ENCODE results near the gene TAS1R2.
A peak's percentile ranks its signal among the peaks of the same experiment; 100 is the strongest.
"Not testable (repeated sequence)": the region's sequence is repeated elsewhere in the genome, so short reads cannot be mapped to it uniquely, and the experiment has no call there.

Gene TAS1R2

DNA sequence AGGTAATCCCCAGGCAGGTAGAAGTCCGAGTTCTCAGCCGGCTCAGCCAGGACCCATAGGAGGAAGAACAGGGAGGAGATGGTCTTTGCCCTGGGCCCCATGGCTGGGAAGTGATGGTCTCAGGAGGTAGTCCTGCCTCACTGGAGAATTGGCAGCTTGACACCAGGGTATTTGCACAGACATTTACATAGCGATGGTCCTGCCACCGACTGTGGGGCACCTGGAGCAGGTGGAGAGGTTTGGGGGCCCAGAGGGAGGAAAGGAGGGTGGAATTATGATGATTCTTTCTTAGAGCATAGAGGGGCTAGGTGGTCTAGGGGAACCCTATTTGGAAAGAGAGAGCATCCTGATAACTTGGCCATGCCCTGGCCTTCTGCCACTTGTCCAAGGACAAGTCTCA, at the start of gene TAS1R2:
Gene TAS1R2 (minus strand): TSS at position 101 of the 400 bp plus-strand sequence. CDS start 0 bp downstream, at position 101.
- DNase-seq (ENCODE audit: low spot score): no peak

DNA sequence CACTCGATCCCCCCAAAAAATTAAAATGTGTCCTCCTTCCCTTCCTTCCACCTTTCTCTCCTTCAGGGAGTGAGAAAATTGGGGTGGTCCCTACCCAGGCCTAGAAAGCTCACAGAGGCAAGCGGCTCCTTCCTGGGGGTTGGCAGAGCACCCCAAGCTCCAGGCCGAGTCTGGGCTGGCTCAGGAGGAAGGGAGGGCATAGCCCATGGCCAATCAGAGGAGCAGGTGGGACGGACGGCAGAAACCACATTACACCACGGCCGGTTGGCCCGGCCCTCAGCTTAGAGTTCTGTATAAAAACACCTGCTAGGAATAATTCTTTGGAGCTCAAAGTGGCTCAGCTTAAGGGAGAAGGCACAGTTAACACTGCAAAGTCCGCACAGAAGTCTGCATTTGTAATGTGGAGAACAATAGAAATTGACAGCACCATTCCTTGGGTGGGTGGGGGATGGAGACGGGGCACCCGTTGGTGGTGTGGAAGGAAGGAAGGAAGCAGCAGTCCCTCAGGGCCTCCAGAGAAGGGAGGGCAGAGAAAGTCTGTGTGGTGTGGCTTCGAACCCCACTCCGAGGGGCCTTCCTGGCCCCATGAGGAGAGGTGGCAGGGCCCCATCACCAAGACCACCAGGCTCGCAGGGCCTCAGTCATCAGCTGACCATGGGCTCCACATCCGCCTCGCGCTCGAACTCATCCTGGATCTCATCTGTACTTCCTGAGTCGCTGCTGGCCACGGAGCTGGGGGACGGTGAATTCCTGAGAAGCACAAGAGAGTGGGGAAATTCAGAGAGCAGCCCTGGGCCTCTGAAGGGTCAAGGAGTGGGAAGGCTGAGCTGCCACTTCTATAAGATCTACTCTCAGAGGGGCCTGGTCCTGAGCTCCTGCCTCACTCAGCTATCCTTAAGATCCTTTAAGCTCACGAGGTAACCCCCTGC, 48.7 kb upstream of the TAS1R2 start:
- no peak for DNase-seq (ENCODE audit: low spot score)

DNA sequence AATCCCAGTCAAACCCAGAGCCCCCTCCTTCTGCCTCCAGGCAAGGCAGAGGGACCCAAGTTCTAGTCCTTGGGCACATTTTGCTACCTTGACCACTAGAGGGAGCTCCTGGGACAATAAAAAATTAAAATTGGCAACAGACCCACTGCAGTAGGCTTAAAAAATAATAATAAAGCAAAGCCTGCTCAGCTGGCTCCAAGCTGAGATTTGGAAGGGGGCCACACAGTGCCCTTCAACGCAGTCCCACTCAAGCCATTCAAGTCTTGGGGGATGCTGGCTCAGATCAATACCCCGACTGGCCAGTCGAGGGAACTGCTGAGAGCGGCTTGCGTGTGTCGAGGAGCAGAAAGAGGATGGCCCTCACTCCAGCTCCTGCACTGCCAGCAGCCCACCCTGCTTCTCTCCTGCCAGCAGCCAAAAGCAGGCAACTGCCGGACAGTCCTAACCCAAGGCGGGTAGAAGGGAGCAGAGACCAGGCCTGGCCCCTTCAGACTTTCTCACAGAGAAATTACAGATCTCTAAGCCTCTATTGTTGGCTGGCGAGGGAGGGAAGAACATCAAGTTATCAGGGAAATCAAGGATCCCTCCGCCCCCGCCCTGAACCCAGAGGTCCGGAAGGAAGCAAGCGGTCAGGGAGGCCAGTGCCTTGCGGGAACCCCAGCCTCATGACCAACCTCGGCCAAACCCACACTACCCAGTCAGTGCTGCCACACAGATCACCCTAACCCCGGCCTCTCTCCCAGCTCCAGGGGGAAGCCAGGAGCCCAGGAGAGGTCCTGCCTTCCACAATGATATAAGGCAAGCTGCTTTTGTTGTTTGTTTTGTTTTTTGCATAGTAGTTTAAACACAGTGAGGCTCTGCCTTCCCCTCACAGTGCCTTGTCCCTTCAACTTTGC, 47.8 kb upstream of the TAS1R2 start:
- DNase-seq (ENCODE audit: low spot score): no peak

DNA sequence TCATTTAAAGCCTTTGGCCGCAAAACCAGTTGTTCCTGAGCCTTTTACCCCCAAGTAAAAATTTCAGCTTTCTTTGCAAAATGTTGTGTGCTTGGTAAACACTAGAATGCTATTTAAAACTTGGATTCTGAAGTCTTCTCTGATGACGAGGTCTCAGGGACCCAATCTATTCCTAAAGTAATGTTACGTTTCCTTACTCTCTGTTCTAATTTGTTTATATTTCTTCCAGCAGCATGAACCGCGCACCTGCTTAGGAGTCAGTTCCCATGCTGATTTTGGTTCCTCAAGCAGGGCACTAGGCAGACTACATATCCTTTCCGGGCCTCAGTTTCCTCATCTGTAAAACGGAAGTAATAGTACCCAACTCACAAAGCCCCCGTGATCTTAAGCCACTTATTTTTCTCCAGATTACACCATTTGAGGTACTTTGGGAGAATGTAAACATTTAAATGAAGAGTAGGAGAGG, 43.9 kb upstream of the TAS1R2 start:
- no peak for DNase-seq (ENCODE audit: low spot score)

DNA sequence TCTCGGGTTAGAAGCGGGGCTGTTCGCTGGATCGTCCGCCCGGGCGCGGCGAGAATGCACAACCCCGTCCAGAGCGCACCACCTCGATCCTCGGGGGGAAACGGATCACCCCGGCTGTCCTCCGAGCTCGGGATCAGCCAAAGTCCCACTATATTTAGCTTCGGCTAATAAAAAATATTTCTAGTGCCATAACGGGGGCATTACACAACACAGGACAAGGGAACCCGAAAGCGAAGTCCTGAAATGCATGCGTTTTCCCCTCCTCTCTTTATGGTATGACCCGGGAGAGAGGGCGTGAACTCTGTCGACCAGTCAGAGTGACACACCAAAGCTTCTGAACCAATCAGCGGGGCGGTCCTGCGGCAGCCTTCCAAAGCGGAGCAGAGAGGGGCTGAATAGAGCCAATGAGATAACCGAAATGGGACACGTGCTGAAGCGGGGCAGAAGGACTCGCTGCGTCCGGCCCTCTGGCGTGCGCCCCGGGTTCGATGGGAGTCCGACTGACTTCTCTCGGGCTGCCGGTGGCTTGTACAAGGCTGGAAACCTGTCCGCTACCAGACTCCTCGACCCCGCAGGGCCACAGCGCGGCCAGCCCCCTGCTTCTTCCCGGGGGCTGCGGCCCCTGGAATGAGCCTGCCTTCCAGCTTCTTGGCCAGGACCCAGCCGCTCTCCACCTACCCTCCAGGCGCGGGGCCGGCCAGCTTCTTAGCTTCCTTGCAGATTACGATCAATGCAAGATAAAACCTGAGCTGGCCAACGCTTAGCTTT, 43.2 kb upstream of the TAS1R2 start, which contains the start of gene ALDH4A1:
Gene ALDH4A1 (minus strand): TSS at position 33 of the 768 bp plus-strand sequence. CDS start 32 bp downstream, at position 1.
- peak; percentile 99 for DNase-seq (ENCODE audit: low spot score)

DNA sequence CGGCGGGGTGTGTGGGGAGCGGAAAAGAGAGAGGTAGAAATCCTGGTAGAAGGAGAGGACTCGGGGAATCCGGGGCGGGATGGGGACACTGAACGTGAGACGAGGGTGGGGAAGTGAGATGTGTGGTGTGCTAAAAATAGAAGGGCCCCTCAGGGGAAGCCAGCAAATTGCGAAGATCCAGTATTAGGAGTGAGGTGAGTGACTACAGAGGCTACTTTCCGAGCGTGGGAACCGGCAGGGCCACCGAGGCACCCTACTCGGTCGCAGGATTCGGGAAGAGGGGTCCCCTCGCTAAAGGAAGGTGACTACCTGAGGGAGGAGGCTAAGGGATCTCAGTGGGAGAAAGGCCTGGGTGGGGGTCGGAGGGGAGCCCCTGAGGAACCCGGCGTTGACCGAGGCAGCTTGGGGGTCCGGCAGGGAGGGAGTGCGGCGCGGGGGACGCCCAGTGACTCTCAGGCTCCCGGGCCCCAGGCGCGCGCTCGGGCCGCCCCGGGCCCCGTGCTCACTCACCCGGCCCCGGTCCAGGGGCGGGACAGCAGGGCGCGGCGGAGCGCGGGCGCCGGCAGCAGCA, 42.6 kb upstream of the TAS1R2 start:
- no peak for DNase-seq (ENCODE audit: low spot score)

DNA sequence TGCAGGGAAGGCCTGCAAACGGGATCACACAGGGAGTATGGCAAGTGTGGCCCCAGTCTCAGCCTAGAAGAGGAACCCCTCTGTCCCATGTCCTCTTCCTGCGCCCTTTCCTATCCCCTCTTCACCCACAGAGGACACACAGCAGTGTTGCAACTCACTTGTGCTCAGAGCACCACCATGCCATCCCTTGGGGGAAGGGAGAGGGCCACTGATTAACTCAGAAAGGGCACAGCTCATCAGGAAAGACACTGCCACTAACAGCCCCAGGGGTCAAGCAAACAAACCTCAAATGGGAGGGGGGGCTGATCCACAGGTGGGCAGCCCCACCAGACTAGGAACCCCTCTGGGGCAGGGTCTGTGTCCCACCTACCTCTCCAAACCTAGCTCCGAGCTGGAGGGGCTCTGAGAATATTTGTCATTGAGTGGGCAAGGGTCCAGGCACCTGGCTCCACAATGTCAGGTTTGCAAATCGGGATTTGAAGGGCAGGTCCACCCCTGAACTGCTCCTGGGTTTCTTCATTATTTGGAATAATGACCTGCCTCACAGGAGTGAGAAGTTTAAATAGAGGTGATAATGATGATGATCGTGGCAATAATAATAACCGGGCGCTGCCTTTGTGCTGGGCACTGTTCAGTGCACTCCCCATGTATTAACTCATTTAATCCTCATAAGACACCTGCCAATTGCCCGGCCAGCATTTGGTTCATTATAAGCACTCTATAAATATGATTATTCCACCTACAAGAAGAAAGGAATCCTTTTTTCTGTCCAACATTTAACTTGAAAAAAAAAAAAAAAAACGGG, 41.9 kb upstream of the TAS1R2 start:
- no peak for DNase-seq (ENCODE audit: low spot score)

DNA sequence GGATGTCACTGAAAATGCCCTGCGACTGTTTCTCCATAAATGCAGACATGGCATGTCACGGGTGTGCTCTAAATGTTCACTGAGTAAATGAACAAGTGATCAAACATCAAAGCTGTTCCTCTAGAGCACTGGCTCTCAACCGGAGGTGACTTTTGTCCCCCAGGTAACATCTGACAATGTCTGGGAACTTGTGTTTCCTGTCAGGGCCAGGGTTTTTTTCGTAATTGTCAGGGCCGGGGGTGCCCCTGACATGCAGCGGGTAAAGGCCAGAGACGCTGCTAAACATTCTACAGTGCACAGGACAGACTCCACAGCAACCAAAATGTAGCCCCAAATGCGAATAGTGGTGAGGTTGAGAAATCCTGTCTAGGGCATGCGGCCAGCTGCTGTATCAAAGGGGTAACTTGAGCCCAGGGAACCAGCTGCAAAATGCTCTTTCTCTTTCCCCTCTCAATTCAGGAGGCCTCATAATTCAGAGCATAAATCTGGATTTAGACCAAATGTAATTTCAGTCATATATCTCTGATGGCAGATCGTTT, 40.9 kb upstream of the TAS1R2 start:
- no peak for DNase-seq (ENCODE audit: low spot score)

DNA sequence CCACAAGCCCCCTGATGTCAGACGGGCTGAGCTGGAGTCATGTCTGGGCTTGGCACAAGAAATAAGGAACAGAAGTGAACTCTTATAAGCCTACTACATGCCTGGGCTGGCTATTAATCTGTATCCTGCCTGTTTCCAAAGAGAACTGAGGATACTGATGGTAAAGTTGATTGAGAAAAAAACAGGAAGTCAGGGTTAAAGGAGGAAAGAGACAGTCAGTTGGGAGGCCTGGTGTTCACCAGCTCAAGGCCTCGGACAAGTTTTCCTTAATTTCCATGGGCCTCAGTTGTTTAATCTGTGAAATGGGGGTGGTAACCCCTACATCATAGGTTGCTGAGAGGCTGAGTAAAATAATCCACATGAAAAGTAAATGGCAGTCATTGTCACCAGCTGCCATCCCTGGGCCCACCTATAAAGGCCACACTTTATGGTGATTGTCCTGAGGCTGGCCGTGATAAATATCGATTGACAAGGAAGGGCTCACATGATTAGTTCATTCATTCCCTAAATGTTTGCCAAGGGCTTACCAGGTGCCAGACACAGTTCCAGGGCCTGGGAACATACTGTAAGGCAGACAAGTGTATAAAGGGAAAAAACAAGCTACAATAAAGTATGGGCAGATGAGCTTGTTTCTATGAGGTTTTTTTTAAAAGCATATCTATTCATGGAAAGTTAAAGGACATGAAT, 40.0 kb upstream of the TAS1R2 start:
- DNase-seq (ENCODE audit: low spot score): no peak

DNA sequence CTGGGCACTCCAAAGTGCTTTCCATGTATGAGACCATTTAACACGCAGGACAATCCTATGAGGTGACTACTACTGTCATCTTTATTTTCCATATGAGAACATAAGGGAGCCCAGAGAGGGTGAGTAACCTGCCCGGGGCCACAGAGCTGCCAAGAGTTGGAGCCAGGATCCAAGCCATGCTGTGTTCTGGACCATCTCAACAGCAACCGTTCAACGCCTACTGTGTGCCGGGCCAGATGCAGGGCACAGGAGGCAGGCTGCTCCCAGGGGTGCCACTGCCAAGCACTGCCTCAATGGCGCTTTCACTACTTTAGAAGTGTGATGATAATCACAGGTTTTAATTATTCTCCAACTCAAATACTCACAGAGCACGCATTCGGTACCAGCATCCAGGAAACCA, 39.1 kb upstream of the TAS1R2 start:
- DNase-seq (ENCODE audit: low spot score): no peak

DNA sequence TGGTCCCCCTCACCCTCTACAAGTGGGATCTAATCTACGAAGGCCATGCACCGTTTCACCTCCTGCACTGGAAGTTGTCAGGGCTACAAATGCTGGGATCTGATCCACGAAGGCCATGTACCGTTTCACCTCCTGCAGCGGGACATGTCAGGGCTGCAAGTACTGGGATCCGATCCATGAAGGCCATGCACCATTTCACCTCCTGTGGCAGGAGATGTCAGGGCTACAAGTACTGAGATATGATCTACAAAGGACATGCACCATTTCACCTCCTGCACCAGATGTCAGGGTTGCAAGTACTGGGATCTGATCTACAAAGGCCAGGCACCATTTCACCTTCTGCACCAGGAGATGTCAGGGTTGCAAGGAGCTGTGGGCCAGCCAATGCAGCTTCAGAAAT, 35.9 kb upstream of the TAS1R2 start:
- DNase-seq (ENCODE audit: low spot score): no peak

DNA sequence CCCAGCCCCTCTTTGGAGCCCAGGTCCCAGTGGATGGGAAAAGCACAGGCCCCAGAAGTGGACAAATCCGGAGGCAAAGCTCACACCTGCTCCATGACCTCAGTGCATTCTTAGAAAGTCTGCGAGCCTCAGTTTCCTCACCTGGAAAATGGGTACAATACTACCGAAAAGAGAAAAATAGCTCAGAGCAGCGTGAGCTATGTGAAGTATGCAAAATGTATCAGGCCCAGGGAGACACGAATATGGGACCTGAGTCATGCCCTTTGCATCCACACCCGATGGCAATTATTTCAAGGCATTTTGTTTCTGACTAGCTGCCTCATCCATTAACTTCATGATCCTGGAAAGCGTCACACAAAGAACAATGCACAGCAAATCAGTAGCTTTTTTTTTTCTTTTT, 33.7 kb upstream of the TAS1R2 start:
- DNase-seq (ENCODE audit: low spot score): no peak

DNA sequence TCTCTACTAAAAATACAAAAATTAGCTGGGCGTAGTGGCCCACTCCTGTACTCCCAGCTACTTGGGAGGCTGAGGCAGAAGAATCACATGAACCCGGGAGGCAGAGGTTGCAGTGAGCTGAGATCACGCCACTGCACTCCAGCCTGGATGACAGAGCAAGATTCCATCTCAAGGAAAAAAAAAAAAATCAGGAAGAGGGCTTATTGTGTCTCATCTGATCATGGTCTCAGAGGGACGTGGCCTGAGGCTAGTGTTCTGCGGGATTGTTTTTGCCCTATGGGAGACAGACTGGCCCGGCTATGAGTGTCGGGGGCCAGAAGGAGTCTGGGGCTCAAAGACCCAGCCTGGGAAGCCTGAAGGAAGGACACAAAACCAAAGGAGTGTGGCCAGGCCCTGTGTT, 32.4 kb upstream of the TAS1R2 start:
- DNase-seq (ENCODE audit: low spot score): not testable (repeated sequence)

DNA sequence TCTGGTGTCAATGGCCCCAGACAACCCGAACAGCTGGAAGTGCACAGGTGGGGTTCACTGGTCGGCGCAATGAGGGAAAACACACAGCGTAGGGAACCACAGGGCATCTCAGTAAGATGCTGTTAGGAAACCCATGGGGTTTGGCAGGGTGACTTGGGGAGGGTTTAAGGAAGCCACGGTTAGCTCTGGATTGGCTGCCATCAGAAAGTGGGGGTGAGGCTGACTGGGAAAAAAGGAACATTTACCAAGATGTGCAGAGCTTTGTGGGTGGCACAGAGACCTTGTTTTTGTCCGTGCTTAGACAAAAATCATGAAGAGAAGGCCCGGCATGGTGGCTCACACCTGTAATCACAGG, 31.9 kb upstream of the TAS1R2 start:
- DNase-seq (ENCODE audit: low spot score): no peak

DNA sequence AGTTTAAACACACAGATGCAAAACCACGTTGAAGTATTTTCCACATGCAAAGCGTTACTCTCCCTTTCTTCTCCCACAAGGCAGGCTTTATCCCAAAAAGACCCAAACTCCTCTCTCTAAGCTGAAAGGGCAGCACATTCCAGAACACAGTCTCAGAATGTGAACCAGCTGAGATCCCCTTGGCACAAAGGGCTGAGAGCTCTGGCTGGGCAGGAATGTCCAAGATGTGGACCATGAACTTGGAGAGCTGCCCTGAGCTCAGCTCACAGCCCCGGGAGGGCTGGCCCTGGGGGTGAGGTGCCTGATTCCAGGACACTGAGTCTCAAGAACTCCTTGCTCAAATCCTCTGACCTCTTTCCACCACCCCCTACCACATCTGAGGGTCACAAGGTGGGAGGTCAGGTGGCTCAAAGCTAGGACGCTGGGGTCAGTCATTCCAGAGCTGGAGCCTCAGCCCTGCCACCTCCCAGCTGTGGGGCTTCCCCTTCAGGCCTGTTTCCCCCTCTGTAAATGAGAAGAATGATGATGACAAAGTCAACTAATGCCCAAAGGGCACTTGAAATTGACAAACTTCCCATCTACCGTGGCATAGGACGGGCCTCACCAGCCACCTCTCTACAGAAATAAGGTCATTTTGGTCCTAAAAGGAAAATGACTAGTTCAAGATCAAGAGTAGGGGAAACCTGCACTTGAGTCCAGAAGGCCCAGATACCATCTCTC, 31.4 kb upstream of the TAS1R2 start:
- no peak for DNase-seq (ENCODE audit: low spot score)

DNA sequence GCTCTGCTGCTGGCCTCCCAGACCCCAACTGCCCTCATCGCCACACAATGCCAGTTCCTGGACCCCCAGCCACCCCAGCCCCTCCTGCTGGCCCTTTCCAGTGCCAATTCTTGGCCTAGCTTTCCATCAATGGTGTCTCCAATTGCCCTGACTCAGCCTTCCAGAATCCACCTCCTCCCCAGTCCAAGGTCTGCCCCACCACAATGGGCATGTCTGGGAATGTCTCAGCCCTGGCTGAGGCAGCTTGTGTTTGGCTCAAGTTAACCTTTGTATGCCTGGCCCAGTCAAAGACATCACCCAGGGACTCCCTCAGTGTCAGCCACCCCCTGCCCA, 26.5 kb upstream of the TAS1R2 start:
- DNase-seq (ENCODE audit: low spot score): no peak

DNA sequence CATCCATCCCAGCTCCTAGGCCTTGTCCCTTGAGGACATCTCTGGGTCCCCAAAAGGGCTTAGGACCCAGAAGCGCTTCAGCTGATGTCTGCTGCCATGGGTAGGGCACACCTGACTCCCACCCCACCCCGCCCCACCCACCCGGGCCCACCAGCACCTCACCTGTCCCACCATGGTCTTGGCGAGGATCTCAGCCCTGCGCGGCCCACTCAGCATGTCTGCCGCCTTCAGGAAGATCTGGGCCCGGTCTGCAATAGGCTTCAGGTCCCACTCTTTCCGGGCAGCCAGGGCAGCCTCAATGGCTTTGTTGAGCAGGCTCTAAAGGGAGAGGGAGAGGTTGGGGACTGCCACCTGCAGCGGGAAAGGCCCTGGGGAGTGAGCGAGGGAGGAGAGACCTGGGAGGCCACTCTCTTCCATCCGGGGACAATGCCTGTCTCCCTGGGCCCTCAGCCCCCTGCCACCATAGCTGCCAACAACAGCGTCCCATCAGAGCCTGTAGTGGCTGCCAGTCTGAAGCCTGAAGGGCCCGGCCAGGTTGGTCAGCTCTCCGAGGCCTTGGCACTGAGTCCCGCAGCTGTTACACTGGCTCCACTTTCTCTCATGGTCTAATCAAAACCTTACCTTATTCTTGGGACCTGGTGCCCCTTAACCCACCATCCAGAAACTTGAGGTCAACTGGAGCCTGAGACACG, 26.0 kb upstream of the TAS1R2 start:
- DNase-seq (ENCODE audit: low spot score): no peak

DNA sequence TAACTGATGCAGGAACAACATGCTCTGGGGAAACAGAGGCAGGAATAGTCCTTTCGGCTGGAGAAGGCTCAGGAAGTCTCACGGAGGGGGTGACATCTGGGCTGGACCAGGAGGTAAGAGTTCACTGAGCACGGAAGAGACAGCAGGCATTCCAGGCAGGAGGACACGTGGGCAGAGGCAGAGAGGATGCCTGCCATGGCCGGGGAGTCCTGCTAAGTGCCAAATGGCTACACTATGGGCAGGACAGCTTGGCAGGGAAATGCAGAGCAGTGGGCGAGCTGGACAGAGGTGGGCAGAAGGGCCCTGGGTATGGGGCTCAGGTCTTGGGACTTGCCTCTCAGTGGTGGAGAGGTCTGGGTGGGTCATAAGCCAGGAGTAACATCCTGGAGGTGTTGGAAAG, 25.3 kb upstream of the TAS1R2 start:
- DNase-seq (ENCODE audit: low spot score): no peak

DNA sequence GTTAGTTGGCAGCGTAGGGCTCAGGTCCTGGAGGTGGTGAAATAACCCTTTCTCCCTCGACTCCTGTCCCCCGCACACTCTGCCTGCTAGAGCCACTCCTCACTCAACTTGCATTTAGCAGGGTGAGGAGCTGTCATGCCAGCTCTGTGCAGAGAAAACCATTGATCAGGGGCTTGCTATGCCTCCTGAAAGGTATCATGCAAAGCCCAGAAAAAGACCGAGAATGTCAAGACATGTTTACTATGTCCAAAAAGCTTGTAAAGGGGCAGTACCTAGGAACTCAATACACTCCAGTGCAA, 24.9 kb upstream of the TAS1R2 start:
- DNase-seq (ENCODE audit: low spot score): no peak
